ENCODE data around the gene RYK.

DNA sequence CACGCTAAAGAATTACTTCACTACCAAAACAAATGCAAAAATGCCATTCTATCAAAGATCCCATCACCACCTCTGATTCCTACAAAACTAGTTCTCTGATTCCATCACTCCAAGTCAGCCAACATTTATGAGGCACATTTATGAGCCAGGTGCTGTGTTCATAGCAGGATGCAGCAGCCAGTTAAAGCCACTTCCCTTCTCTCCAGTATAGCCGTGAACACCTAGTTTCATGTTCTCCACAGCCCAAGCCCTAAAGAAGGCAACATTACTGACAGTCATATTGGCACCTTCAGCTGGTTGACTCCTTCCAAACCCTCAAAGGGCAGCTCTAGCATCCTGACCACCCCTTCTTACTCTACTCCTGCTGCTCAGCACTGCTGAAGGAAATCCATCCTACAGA, 36.4 kb downstream of the RYK start:
- TF ChIP-seq CTCF (IDR thresholded peaks at IDR 0.05) (no peak), POLR2A (IDR thresholded peaks at IDR 0.05) (no peak)
